ENCODE data around the gene RNF141.

GRCh38 chr11:10544491-10545465 is 3.8 kb upstream of the RNF141 start:
- no peak for TF ChIP-seq CTCF (IDR thresholded peaks at IDR 0.05; ENCODE audit: extremely low read depth in 1 of 2, insufficient read depth in 1 of 2, low read depth in 1 of 2, low read length in 2 of 2)
- no peak for TF ChIP-seq MAX (IDR thresholded peaks at IDR 0.05; ENCODE audit: insufficient read depth, insufficient read length)
- TF ChIP-seq POLR2A (IDR thresholded peaks at IDR 0.05; ENCODE audit: low read depth, low read length): no peak
- no peak for TF ChIP-seq POLR2AphosphoS5 (IDR thresholded peaks at IDR 0.05; ENCODE audit: insufficient read depth, low read depth, low read length)
- TF ChIP-seq EZH2 (IDR thresholded peaks at IDR 0.05; ENCODE audit: borderline replicate concordance, low read depth, low read length, severe bottlenecking): no peak
- TF ChIP-seq JUN (IDR thresholded peaks at IDR 0.05; ENCODE audit: borderline replicate concordance, insufficient read depth, insufficient read length, low read depth): no peak
